Keratinocyte (primary cell): ENCODE results near the gene MAP7D1.

Experiments used
- EZH2 ChIP-seq: IDR thresholded peaks from one replicate; pipeline ENCODE4 v1.6.1; 2012; ENCODE audit warnings: inconsistent platforms, mild to moderate bottlenecking, low read length, moderate library complexity
- TF ChIP-seq, protein P1 (sequence below), 3 experiments: IDR thresholded peaks in 1 of 3; conservative IDR thresholded peaks in 1 of 3; optimal IDR thresholded peaks in 1 of 3; 2 replicates in 2 of 3; 3 replicates in 1 of 3; pipeline versions ENCODE3 to v1.5.1; 2011; ENCODE audit warnings: low read length in 3 of 3, mild to moderate bottlenecking in 3 of 3, moderate library complexity in 2 of 3, control low read depth in 1 of 3, inconsistent platforms in 1 of 3; ENCODE audit not compliant: insufficient read depth in 2 of 3; ENCODE audit errors: extremely low read depth in 1 of 3

- TF ChIP-seq, protein P1, sequence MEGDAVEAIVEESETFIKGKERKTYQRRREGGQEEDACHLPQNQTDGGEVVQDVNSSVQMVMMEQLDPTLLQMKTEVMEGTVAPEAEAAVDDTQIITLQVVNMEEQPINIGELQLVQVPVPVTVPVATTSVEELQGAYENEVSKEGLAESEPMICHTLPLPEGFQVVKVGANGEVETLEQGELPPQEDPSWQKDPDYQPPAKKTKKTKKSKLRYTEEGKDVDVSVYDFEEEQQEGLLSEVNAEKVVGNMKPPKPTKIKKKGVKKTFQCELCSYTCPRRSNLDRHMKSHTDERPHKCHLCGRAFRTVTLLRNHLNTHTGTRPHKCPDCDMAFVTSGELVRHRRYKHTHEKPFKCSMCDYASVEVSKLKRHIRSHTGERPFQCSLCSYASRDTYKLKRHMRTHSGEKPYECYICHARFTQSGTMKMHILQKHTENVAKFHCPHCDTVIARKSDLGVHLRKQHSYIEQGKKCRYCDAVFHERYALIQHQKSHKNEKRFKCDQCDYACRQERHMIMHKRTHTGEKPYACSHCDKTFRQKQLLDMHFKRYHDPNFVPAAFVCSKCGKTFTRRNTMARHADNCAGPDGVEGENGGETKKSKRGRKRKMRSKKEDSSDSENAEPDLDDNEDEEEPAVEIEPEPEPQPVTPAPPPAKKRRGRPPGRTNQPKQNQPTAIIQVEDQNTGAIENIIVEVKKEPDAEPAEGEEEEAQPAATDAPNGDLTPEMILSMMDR (optimal IDR thresholded peaks at IDR 0.05 in 1 of 3, IDR thresholded peaks at IDR 0.05 in 1 of 3, conservative IDR thresholded peaks at IDR 0.05 in 1 of 3; ENCODE audit: extremely low read depth in 1 of 3, insufficient read depth in 2 of 3, low read length in 3 of 3): no peak
- TF ChIP-seq EZH2: no peak
These were observed 67.5 kb downstream of the MAP7D1 start for GRCh38 chr1:36223381-36223995.
